ENCODE measurements around the gene DAPK2. TPM values are rescaled to one million over a fixed set of nuclear protein-coding genes. Genes with fewer than 3 reads are reported as not detected.

Gene DAPK2
- total and polyA plus RNA-seq, 2 of the 4 experiments (the other 2 are of a cell fraction): 0.34 to 0.36 TPM

DNA sequence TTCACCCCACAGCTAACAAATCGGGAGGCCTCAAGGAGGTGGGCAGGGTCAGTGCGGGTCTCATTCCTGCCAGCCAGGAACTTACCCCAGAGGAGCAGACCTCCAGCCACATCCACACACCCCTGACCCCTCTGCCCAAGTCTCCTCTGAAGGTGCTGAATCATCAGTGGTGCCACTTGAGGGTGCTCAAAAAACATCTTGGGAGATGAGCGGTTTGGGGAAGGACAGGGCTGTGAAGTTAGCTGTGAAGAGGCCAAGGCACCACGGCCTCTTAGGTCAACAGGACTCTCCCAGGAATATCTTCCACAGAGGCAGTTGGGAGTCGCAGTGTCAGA, 1.2 kb downstream of the DAPK2 start:
- no peak overlapping the region for H3K4me2 ChIP-seq (ENCODE audit: low read depth, low read length)
- H4K5ac ChIP-seq (ENCODE audit: low read depth, low read length): no peak overlapping the region
- H2AK5ac ChIP-seq (ENCODE audit: low read depth, low read length): no peak overlapping the region
- no peak overlapping the region for H2AK9ac ChIP-seq (replicated peaks; ENCODE audit: low read depth, low read length, poor library complexity)
- H3K27ac ChIP-seq (ENCODE audit: insufficient read depth, low read length): no peak overlapping the region
- no peaks in the 10 kb centered on the region for H3K36me3 ChIP-seq (ENCODE audit: control insufficient read depth, insufficient read depth, low read length)
- no peak overlapping the region for H2BK120ac ChIP-seq (ENCODE audit: low read depth, low read length)
- no peak overlapping the region for H3K9ac ChIP-seq (ENCODE audit: low read depth, low read length)
- H3K4ac ChIP-seq (ENCODE audit: low read depth, low read length): no peak overlapping the region
- ATAC-seq (ENCODE audit: low read depth) (no peak), DNase-seq (no peak)
- TF ChIP-seq MAFK (IDR thresholded peaks at IDR 0.05; ENCODE audit: low read depth, low read length) (no peak), POLR2A (IDR thresholded peaks at IDR 0.05; ENCODE audit: low read depth, low read length) (no peak), NFE2L2 (IDR thresholded peaks at IDR 0.05; ENCODE audit: low read depth, low read length) (no peak), ELK1 (IDR thresholded peaks at IDR 0.05; ENCODE audit: borderline replicate concordance, low read depth, low read length) (no peak), FOS (IDR thresholded peaks at IDR 0.05; ENCODE audit: low read depth, low read length) (no peak), RCOR1 (IDR thresholded peaks at IDR 0.05; ENCODE audit: insufficient replicate concordance, low read length) (no peak), RAD21 (IDR thresholded peaks at IDR 0.05; ENCODE audit: low read length) (no peak), CEBPB (IDR thresholded peaks at IDR 0.05; ENCODE audit: low read depth, low read length) (no peak), SMC3 (IDR thresholded peaks at IDR 0.05; ENCODE audit: low read depth, low read length) (no peak), MXI1 (IDR thresholded peaks at IDR 0.05; ENCODE audit: borderline replicate concordance, low read depth, low read length) (no peak), BHLHE40 (IDR thresholded peaks at IDR 0.05; ENCODE audit: low read depth, low read length) (no peak), CHD1 (IDR thresholded peaks at IDR 0.05; ENCODE audit: low read depth, low read length) (no peak), USF2 (IDR thresholded peaks at IDR 0.05; ENCODE audit: low read depth, low read length) (no peak), MAZ (IDR thresholded peaks at IDR 0.05; ENCODE audit: borderline replicate concordance, low read depth, low read length) (no peak), RFX5 (IDR thresholded peaks at IDR 0.05; ENCODE audit: low read depth, low read length) (no peak)
- TF ChIP-seq, protein P1, sequence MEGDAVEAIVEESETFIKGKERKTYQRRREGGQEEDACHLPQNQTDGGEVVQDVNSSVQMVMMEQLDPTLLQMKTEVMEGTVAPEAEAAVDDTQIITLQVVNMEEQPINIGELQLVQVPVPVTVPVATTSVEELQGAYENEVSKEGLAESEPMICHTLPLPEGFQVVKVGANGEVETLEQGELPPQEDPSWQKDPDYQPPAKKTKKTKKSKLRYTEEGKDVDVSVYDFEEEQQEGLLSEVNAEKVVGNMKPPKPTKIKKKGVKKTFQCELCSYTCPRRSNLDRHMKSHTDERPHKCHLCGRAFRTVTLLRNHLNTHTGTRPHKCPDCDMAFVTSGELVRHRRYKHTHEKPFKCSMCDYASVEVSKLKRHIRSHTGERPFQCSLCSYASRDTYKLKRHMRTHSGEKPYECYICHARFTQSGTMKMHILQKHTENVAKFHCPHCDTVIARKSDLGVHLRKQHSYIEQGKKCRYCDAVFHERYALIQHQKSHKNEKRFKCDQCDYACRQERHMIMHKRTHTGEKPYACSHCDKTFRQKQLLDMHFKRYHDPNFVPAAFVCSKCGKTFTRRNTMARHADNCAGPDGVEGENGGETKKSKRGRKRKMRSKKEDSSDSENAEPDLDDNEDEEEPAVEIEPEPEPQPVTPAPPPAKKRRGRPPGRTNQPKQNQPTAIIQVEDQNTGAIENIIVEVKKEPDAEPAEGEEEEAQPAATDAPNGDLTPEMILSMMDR (conservative IDR thresholded peaks at IDR 0.05; ENCODE audit: low read depth, low read length): no peak
- no peaks in the 10 kb centered on the region for H3K9me3 ChIP-seq (ENCODE audit: control insufficient read depth, insufficient read depth, low read length)
- no peak overlapping the region for H2AFZ ChIP-seq (replicated peaks; ENCODE audit: low read length, poor library complexity)
- H4K91ac ChIP-seq (ENCODE audit: insufficient read depth, low read depth, low read length): no peak overlapping the region
- H2BK5ac ChIP-seq (ENCODE audit: low read depth, low read length, poor library complexity, severe bottlenecking): no peak overlapping the region
- peaks cover 1% of the 10 kb centered on the region; the same call in 1 of the 2 replicates for H3K4me1 ChIP-seq (ENCODE audit: control insufficient read depth, insufficient read depth, low read length)
- H4K8ac ChIP-seq (ENCODE audit: low read depth in 2 of 2, low read length in 2 of 2): no peak overlapping the region
- H3K4me3 ChIP-seq (ENCODE audit: insufficient read depth, low read depth, low read length): no peak overlapping the region
- H3K9me1 ChIP-seq (ENCODE audit: insufficient read depth, low read length): 0 out of 2 replicates have a peak, but pooled peaks cover 2% of the 10 kb centered on the region
- no peaks in the 10 kb centered on the region; the same call in 1 of the 2 replicates for H4K20me1 ChIP-seq (ENCODE audit: insufficient read depth, low read length)
- H3K79me1 ChIP-seq (ENCODE audit: low read depth in 1 of 2, low read length in 2 of 2): no peaks in the 10 kb centered on the region
- no peak overlapping the region for H3K23ac ChIP-seq (ENCODE audit: low read depth, low read length)
- H3K18ac ChIP-seq (ENCODE audit: low read depth, low read length): no peak overlapping the region
- BruUV-seq (replicated peaks): no TSS peak
- in situ Hi-C loops (cut with MboI; ENCODE audit: low sequenced_read_pairs) (loop anchor here (25.0 kb wide), 1 partner anchor 183 kb away; no protein-coding TSS in a partner anchor), intact Hi-C loops (cut with micrococcal nuclease) (loop anchor here (5.0 kb wide), 1 partner anchor 213 kb away; the partner anchor contains the start of gene HERC1), dilution Hi-C loops (cut with HindIII; ENCODE audit: low sequenced_read_pairs, unreplicated experiment) (no loop called here)
- no peak overlapping the region for H2BK15ac ChIP-seq (ENCODE audit: low read depth, low read length)
- POLR2A ChIA-PET (ENCODE audit: unreplicated experiment): no interaction called here
- CTCF ChIA-PET: interaction anchor here (1.1 kb wide), 1 partner anchor 10 kb away, joined by 3 read pairs; no protein-coding TSS in a partner anchor
- WGBS, 2 experiments (ENCODE audit: extremely low coverage in 2 of 2, insufficient read length in 1 of 2): 67% methylated on average over 2 of the region's 5 CpGs; no CpG with 5 or more reads in 1 of the 2 experiments
- no peak overlapping the region for H2BK20ac ChIP-seq (ENCODE audit: low read depth, low read length)
- no peak overlapping the region for H3K56ac ChIP-seq (ENCODE audit: extremely low read depth, insufficient read depth, low read length)
- H3K14ac ChIP-seq (replicated peaks; ENCODE audit: low read depth, low read length): no peak overlapping the region
- H3K27me3 ChIP-seq (ENCODE audit: control insufficient read depth, insufficient read depth, low read length): peaks cover 40% of the 10 kb centered on the region
